ENCODE data around the gene TCFL5.
"Not testable (repeated sequence)": the region's sequence is repeated elsewhere in the genome, so short reads cannot be mapped to it uniquely, and the experiment has no call there.

TCFL5 gene

DNA sequence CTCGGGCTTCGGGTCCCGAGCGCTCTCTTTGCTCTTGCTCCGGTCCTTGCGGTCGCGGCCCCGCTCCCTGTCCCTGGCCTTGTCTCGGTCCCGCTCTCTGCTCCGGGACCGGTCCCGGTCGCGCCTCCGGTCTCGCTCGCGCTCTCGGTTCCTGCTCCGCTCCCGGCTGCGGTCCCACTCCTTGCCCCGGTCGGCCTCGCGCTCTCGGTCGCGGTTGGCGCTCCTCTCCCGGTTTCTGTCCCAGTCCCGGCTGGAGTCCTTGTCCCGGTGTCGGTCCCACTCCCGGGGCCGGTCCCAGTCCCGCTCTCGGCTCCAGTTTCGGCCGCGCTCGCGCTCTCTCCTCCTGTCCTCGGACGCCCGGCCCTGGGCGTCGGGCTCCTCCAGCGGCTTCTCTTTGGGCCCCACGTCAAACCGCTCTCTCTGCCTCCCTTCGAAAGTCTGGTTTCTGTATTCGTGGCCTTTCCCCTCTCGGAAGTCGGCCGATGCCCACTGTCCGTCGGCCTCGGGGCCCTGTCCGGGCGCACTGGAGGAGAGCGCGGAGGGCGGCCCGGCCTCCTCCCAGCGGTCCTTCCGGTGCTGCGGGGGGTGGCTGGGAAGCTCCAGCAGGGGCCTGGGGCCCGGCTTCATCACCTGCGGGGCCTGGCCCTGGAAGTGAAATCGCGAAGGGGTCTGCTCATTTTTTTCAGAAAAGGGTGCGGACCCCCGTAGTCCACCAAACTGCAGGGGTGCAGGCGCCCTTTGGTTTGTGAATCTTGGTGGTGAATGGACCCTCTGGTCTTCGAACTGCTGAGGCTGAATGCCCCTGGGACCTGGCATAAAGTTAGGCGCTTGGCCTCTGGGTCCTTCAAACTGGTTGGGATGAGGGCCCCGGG is 17.9 kb upstream of the TCFL5 start:
- no peak for DNase-seq

DNA sequence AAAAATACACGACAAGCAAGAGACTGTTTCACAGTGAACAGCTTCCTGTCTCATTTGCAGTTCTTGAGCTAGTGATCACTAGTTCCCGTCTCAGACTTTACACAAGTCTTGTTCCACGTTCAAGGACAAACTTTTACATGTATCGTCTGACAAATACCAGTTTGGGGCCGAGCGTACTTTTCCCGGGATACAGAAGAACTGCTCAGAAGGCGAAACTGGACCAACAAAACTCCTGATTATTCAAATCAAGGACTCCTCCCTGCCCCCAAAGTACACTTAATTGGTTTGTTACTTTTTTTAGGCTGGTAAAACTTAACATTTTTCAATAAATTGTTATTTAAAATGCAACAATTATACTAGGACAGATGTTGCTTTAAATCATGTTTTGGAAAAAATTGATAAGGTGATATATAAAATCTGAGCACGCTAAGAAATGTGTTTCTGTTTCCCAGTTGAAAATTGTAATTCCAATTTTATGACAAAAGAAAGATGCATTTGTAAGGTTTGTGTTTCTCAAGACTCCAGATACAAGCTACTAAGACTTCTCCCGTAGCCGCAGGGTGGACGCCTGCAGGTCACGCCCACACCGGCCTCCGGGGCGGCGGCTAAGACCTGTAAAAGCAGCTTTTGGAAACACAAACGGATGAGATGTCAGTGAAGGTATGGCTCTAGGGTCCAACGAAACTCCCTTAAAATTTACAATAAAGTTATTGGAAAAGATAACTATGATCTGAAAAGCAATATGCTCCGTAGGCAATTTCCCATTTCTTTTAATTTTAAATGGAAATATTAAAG is 16.8 kb upstream of the TCFL5 start:
- DNase-seq, result no peak

DNA sequence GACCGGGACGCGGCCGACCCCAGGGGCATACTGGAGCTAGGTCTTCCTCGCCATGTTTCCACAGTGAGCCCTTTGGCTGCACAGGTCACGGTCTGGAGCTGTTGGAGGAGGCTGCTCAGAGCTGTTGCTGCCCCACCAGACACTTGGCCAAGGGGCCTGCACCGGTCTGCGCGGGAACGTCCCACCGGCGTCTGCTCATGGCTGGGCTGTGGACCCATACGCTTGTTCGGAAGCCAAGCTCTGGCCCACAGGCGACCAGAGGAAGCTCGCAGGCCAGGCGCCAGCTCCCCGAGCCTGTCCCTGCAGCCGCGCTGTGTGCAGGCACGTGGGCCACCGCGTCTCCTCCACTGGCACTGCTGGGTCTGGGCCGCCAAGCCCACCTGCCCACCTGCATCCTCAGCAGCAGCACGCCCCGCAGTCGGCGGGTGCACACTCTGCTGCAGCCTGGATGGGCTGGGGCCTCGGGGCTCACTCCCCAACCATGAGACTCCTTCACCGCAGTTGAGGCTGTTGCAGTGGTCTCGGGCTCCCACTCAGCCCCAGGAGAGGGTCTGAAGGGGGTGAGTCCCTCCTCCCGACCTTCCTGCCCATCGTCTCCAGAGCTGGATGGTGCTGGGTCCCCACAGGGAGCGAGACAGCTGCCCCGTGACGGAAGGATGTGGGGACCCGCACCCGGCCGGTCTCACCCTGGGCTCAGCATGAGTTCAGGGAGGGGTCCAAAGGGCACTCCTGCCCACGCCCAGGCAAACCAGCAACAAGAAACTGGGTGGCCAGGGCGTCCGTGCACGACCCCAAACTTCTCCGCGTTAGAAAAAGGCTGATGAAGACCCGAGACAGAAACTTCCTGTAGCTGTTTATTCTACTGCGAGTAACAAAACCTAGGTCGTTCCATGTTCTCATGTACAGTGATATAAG is 15.5 kb upstream of the TCFL5 start:
- no peak for DNase-seq

GRCh38 chr20:62876501-62876901 is 14.9 kb upstream of the TCFL5 start:
- no peak for DNase-seq

DNA sequence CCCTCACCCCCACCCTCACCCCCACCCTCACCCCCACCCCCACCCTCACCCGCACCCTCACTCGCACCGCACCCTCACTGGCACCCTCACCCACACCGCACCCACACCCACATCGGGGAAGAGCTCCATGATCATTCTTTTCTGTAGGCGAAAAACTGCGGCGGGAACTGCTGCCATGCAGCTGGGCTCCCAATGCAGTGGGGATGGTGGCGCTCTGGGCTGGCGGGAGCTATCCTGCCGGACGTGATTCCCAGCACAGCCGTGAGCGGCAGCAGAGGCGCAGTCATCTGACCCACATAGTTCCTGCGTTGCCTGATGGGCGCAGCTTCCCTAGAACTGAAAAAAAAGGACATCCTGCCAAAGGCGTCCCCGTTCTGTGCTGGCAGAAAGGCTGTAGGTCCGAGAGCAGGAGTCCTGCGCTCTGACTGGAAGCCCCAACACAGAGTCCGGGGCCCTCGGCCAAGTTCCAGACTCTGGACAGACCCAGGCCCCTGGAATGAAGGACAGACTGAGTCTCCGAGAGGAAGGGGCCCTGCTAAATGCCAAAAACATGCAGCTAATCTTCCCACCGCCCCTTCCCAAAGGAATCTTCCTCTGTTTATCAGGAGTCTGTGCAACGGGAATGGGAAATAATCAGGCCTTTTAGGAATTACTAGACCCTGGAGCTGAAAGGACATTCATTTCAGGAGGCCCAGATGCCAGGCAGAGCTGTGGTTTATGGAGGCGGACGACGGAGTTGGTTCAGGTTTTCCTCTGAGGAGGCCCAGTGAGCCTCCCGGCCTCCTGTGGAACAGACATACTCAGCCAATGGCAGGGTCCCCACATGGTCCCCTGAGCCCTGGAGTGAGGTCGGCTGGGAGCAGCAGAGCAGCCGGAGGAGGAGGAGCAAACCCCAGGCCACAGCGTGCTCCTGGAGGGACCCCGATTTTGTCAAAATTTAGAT is 14.1 kb upstream of the TCFL5 start:
- DNase-seq, result no peak

GRCh38 chr20:62874964-62875344 is 13.3 kb upstream of the TCFL5 start:
- DNase-seq, result no peak

- peak; percentile 49 for DNase-seq
Measured at GRCh38 chr20:62873681-62874031, 12.0 kb upstream of the TCFL5 start.

GRCh38 chr20:62873280-62873679 is 11.7 kb upstream of the TCFL5 start:
- DNase-seq, result no peak

DNA sequence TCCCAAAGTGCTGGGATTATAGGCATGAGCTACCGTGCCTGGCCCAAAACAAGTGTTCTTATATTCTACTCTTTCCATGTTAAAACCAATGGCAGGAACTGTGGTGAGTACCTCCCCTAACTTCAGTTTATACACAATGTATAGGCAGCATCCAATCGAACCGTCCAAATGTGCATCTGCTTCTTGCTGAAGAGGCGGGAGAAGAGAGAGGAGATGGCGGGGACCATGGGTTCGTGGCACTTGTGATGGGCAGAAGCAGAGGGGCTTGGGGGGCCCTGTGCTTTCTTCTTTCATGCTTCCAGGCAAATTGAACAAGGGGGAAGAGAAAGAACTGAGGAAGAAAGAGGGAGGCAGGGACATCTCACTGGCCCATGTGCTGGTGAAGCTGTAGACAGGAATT is 11.2 kb upstream of the TCFL5 start:
- DNase-seq, result no peak

DNA sequence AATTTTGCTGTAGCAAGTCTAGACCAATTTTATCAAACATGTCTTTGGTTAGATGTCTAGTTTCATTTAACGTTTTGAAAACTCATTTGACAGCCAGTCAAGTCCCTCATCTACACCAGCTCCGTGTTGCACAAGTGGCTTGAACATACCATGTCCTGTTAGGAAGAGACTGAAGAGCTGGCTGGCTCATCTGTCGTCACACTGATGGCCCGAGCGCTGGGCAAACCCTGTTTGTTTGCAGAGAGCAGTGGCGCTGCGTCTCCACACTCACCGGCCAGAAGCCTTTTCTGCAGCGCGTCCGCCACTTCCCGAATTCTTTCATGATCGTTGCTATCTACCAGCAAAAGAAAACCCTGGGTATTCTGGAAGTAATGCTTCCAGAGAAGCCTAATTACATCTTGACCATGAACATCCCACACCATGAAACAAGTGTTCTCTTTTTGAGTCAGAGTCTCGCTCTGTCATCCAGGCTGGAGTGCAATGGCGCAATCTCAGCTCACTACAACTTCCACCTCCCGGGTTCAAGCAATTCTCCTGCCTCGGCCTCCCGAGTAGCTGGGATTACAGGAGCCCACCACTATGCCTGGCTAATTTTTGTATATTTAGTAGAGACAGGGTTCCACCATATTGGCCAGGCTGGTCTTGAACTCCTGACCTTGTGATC is 10.7 kb upstream of the TCFL5 start:
- DNase-seq, result no peak

DNA sequence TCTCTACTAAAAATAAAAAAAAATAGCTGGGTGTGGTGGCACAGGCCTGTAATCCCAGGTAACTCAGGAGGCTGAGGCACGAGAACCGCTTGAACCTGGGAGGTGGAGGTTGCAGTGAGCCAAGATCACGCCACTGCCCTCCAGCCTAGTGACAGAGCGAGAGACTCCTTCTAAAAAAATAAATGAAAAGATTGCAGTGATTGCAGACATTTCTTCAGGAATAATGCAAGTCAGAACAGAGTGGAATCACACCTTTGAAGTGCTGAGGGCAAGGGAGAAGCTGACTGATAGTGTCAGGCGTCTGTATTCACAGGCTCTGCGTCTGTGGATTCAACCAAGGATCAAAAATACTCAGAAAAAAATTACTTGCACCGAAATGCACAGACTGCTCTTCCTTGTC is 2.6 kb upstream of the TCFL5 start:
- DNase-seq, result no peak

DNA sequence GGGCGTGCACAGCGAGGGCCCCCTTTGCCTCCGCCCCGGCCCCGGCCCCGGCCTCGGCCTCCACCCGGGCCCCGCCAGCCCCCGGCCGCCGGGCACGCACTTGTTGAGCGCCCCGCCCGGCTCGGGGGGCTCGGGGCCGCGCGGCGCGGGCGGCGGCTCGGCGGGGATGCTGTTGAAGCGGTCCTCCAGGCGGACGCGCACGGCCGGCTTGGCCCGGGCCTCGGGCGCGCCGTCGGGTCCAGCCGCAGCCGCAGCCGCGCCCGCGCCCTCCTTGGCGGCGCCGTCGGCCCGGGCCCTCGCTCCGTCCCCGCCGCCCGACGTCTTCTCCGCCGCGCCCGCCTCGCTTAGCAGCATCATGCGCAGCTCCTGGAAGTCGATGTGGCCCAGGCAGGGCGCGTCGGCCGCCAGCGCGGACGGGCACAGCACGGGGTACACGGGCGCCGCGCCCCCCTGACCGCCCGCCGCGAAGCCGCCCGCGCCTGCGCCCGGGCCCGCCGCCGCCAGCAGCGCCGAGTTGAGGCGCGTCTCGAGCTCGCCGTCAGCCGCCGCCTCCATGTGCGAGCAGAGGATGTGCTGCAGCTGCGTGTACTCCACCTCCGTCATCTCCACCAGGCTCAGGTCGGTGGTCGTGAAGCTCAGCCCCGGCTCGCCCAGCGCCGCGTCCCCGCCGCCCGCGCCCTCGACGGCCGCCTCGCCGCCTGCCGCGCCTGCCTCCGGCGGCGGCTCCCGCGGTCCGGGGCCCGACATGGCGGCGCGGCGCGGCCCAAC is 514 bp downstream of the TCFL5 start:
- DNase-seq, result peak; percentile 52

DNA sequence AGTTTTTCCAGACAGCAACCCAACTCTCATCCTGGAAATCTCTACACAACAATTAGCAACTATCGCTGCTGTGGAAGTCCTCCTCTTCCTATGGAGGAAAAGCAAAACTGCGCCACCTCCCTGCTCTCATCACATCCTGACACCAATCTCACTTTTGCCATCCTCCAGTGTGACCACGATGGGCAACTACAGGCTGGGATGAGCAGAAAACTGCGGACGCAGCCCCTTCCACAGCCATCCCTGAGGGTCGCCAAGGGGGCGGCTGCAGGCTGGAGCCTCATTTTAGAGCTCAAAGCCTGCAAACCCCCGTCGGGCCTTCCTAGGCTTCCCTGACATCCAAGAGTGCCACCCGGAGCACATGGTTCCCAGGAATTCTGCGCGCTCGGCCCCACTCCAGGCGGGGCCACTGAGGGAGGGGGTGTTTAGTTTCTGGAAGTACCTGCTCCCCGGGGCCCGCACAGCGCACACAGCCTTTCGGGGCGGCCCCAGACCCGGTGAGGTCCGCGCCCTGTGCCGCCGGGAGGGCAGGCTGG is 1.2 kb downstream of the TCFL5 start:
- no peak for DNase-seq

- DNase-seq, result no peak
Measured at GRCh38 chr20:62859721-62860120, 1.9 kb downstream of the TCFL5 start.

GRCh38 chr20:62858058-62858830 is 3.4 kb downstream of the TCFL5 start:
- DNase-seq, result no peak

DNA sequence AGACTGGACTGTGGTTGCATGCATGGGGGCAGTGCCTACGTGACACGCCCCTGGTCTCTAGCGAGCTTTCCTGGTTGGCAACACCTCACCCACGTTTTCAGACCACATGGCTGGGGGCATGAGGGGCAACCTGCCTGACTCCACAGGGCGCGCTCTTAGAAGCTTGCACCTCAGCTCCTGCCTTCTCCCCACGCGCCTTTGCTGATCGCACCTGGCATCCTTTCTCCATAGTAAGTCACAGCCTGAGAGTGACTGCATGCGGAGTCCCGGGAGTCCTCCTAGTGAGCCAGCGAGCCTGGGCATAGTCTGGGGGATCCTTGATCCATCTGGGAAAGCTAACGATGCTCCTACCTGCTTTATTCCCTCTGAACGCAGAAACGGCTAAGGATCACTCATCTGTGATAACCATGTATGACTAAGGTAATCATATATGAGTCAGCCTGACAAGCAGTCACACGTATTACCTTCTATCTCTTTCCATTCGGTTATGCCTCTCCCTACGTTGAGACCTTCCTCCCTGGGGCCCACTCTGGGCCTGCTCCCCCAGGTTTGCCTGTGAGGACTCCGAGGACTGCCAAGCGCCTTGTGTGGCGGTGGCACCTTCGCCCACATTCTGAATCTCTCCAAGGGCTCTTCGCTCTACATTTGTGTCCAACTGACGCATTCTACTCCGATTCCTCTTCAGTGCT is 4.5 kb downstream of the TCFL5 start:
- no peak for DNase-seq

GRCh38 chr20:62855120-62855519 is 6.5 kb downstream of the TCFL5 start:
- DNase-seq, result no peak

DNA sequence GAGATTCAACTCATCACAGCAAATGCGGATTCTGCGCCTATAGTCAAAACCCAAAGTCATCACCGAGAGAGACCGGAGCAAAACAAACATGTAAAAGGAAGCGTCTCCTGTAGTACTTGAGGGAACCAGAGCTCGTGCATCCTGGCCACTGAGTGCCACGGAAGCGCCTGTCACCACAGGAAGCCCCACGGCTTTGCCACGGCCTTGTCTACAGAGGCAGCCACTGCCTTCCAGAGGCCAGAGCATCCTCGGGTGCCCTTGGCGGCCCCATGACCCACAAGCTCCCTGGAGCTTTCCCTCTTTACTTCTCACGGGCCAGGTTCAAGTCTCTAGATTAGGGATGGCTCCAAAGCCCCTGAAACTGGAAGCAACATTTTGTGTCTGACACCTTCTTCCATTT is 7.5 kb downstream of the TCFL5 start:
- DNase-seq, result no peak

- not testable (repeated sequence) for DNase-seq
Measured at GRCh38 chr20:62853304-62853703, 8.3 kb downstream of the TCFL5 start.
